ENCODE measurements around the gene NEO1. TPM values are rescaled to one million over a fixed set of nuclear protein-coding genes. Genes with fewer than 3 reads are reported as not detected.

NEO1 gene
- total RNA-seq, 1 experiment from 2014 or later = 41.8 TPM

DNA sequence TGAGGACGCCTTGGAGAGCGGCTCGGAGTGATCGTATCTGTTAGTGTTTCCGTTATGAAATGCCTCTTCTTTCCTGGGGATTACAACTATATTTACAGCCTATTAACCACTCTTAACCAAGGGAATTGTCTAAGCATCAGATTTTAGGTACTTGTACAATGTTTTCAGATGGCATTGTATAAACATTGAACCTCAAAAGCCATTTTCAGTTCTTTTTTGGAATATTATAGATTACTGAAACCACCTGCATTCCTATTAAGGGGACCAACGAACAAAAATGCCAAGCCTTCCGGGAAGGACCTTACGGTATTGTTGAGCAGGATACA lies 1.1 kb downstream of the NEO1 start:
- H2BK5ac ChIP-seq (ENCODE audit: insufficient read length, low read length) = no peak overlapping the region
- H3K4ac ChIP-seq (ENCODE audit: low read depth, low read length) = no peak overlapping the region
- TF ChIP-seq, protein P1, sequence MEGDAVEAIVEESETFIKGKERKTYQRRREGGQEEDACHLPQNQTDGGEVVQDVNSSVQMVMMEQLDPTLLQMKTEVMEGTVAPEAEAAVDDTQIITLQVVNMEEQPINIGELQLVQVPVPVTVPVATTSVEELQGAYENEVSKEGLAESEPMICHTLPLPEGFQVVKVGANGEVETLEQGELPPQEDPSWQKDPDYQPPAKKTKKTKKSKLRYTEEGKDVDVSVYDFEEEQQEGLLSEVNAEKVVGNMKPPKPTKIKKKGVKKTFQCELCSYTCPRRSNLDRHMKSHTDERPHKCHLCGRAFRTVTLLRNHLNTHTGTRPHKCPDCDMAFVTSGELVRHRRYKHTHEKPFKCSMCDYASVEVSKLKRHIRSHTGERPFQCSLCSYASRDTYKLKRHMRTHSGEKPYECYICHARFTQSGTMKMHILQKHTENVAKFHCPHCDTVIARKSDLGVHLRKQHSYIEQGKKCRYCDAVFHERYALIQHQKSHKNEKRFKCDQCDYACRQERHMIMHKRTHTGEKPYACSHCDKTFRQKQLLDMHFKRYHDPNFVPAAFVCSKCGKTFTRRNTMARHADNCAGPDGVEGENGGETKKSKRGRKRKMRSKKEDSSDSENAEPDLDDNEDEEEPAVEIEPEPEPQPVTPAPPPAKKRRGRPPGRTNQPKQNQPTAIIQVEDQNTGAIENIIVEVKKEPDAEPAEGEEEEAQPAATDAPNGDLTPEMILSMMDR (conservative IDR thresholded peaks at IDR 0.05) = no peak
- H3K79me1 ChIP-seq (ENCODE audit: insufficient read depth, low read depth, low read length, poor library complexity, severe bottlenecking) = no peaks in the 10 kb centered on the region
- no peak overlapping the region for H2BK12ac ChIP-seq (ENCODE audit: insufficient read length, low read depth, low read length)
- H3K4me2 ChIP-seq (ENCODE audit: insufficient read depth, insufficient read length, low read length) = peak overlapping the region; percentile 72
- H4K5ac ChIP-seq (ENCODE audit: insufficient read length, low read depth, low read length) = no peak overlapping the region
- H2BK15ac ChIP-seq (ENCODE audit: low read depth, low read length) = no peak overlapping the region
- no peak overlapping the region for H2AFZ ChIP-seq (ENCODE audit: low read length)
- no peaks in the 10 kb centered on the region for H3K4me1 ChIP-seq (ENCODE audit: insufficient read depth, low read length)
- peak overlapping the region; percentile 79 for H3K9ac ChIP-seq (ENCODE audit: extremely low read depth, insufficient read length, low read length)
- no peak overlapping the region for H3K56ac ChIP-seq (ENCODE audit: insufficient read length, low read depth, low read length)
- H3K27me3 ChIP-seq (ENCODE audit: insufficient read depth, low read length) = no peaks in the 10 kb centered on the region
- Mint-ChIP-seq H3K36me3 (ENCODE audit: insufficient read depth in 1 of 3, low read depth in 3 of 3) (no peaks in the 10 kb centered on the region), H3K4me3 (peak overlapping the region; percentile 93 to 96), H3K4me1 (peaks cover 20 to 24% of the 10 kb centered on the region in 2 experiments), H3K27ac (peak overlapping the region; percentile 50 to 89 (median 84); a peak in 4 of 7 replicates), H3K9me3 (no peaks in the 10 kb centered on the region; a peak in 1 of 5 replicates), H3K27me3 (ENCODE audit: low read depth) (no peaks in the 10 kb centered on the region; the same call in 1 of the 2 replicates)
- H3K9me3 ChIP-seq (ENCODE audit: control insufficient read depth, low read depth, low read length) = no peaks in the 10 kb centered on the region
- no CpG with 5 or more reads among the region's 8 CpGs for WGBS (ENCODE audit: extremely low coverage, insufficient read length, low lambda C conversion rate)
- no peak overlapping the region for H2BK20ac ChIP-seq (ENCODE audit: low read depth, low read length, poor library complexity, severe bottlenecking)
- no peak overlapping the region for H4K8ac ChIP-seq (replicated peaks; ENCODE audit: insufficient read length, low read depth, low read length)
- H2BK120ac ChIP-seq (ENCODE audit: low read depth, low read length, poor library complexity, severe bottlenecking) = no peak overlapping the region
- peak overlapping the region; percentile 70 for H3K18ac ChIP-seq (ENCODE audit: insufficient read length, low read depth, low read length)
- DNase-seq = no peak
- no peak overlapping the region for H3K23ac ChIP-seq (ENCODE audit: insufficient read length, low read depth, low read length)
- H4K20me1 ChIP-seq (ENCODE audit: control insufficient read depth, insufficient read depth, insufficient read length) = no peaks in the 10 kb centered on the region
- no peak overlapping the region for H3T11ph ChIP-seq (ENCODE audit: low read length)
- peaks cover 5% of the 10 kb centered on the region; the same call in 1 of the 2 replicates for H3K79me2 ChIP-seq (ENCODE audit: insufficient read depth, low read length)
- H3K23me2 ChIP-seq (ENCODE audit: insufficient read length, low read depth, low read length, poor library complexity, severe bottlenecking) = peaks cover 7% of the 10 kb centered on the region
- no peak overlapping the region for H3K14ac ChIP-seq (ENCODE audit: insufficient read depth, low read length)
- no peak overlapping the region for H4K91ac ChIP-seq (ENCODE audit: insufficient read length, low read depth, low read length)
- no peak overlapping the region for H2AK5ac ChIP-seq (ENCODE audit: insufficient read length, low read length)
- no peak overlapping the region for H3K27ac ChIP-seq (ENCODE audit: insufficient read length, low read depth, low read length)

Measured in H9 (cell line).